GM21825 (cell line): ENCODE data around the gene NUP85.
"Not testable (repeated sequence)": the region's sequence is repeated elsewhere in the genome, so short reads cannot be mapped to it uniquely, and the experiment has no call there.

ENCODE experiments used
- ATAC-seq: cut with Tn5 transposase; IDR thresholded peaks from one replicate; pipeline ENCODE4 v1.9.1; 2021; ENCODE audit warnings: mild to moderate bottlenecking, moderate library complexity; ENCODE audit not compliant: unreplicated experiment

NUP85 gene

DNA sequence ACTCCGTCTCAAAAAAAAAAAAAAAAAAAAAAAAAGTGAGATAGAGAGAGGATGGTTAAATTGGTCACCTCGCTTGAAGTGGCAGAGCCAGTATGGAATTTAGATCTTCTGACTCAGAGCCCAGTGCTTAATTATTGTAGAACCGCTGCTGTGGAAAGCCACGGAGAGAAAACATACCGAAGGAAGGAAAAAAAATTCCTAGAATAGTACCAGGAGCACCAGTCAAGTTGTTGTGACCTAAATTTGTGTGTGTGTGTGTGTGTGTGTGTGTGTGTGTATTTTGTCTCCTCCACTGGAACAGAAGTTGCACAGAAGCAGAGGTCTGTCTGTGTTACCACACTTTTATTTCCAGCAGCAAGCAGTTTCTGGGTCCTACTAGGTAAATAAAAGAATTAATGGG, 10.6 kb upstream of the NUP85 start:
- no peak for ATAC-seq

- ATAC-seq = no peak
These were observed 5.4 kb upstream of the NUP85 start for GRCh38 chr17:75199886-75200618.

DNA sequence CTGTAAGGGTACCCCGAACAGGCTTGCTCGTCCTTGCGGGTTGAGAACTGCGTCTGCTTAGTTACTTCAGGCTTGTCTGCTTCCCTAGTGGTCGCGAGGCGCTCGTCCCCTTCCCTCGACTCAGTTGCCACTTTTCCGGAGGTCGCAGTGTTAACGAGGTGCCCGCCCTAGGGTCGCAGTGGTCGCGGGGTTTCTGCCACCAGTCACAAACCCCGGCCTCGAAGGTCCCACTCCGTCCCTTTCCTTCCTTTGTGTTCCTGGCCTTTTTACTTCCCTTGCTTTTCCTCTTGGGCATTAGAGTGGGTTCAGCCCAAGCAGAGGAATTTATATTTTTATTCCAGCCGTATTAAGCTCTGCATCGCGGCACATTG, 299 bp downstream of the NUP85 start:
- peak; percentile 15 for ATAC-seq

GRCh38 chr17:75207050-75207407, 1.6 kb downstream of the NUP85 start:
- ATAC-seq = not testable (repeated sequence)

DNA sequence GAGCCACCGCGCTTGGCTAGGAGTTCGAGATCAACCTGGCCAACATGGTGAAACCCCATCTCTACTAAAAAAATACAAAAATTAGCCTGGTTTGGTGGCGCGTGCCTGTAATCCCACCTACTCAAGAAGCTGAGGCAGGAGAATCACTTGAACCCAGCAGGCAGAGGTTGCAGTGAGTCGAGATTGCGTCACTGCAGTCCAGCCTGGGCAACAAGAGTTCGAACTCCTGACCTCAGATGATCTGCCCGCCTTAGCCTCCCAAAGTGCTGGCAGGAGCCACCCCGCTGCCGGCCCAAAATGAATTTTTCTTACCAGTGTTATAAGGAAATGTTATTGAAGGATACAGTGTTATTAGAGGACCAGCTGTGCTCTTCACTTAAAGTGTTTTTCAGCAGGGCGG, 2.3 kb downstream of the NUP85 start:
- ATAC-seq = no peak

GRCh38 chr17:75208161-75208560, 2.7 kb downstream of the NUP85 start:
- ATAC-seq = no peak

- ATAC-seq = no peak
These were observed 3.6 kb downstream of the NUP85 start for GRCh38 chr17:75209061-75209460.

- no peak for ATAC-seq
These were observed 12.7 kb downstream of the NUP85 start for GRCh38 chr17:75218131-75218530.

GRCh38 chr17:75219815-75220214, 14.3 kb downstream of the NUP85 start:
- ATAC-seq = no peak

- no peak for ATAC-seq
These were observed 19.5 kb downstream of the NUP85 start for GRCh38 chr17:75225016-75225415.

GRCh38 chr17:75227729-75228128, 22.2 kb downstream of the NUP85 start:
- no peak for ATAC-seq

DNA sequence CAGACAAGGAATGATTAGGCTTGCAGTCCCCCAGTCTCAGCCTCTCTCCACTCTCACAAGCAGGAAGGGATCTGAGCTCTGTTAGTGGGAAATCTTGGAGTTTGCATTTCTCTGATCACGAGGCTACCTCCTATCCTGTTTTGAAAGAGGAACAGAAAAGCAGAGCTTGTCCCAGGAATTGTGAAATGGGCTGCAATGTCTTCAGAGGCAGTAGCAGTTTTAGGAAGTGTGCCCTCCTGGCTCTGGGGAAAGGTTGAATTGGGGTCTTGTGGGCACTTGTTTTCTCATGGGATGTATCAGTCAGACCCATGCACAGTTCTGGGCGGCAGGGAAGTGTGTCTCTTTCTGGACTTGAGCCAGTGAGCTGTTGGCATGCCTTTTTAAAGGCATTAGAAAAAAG, 22.8 kb downstream of the NUP85 start:
- ATAC-seq = no peak

DNA sequence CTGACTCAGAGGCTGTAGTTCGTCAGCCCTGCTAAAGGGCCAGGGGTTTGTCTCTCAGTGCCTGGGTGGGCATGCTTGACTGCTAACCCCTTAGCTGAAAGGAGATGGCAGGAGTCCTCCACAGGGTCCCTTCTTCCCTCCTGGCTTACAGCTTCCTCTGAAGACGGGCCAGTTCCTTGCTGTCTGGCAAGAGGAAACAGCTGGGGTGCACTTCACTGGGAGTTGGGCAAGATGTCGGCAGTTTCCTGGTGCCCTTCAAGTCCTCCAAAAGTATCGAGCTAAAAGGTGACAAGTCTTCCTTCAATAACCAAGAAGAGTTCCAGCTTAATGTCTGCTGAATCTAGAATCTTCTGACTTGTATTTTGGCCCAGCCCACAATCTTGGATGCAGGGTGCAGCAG, 23.4 kb downstream of the NUP85 start:
- no peak for ATAC-seq

DNA sequence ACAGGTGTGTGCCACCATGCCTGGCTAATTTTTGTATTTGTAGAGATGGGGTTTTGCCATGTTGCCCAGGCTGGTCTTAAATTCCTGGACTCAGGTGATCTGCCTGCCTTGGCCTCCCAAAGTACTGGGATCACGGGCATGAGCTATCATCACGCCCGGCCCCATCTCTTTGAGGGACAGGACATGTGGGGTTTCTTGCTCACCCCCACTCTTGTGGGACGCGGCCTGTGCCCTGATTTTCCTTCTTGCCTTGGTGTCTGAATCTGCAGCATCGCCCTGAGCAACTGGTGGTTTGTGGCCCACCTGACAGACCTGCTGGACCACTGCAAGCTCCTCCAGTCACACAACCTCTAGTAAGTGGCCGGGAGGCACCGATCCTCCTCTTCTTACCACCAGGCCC, 25.6 kb downstream of the NUP85 start:
- no peak for ATAC-seq

GRCh38 chr17:75231741-75232464, 26.4 kb downstream of the NUP85 start:
- no peak for ATAC-seq

DNA sequence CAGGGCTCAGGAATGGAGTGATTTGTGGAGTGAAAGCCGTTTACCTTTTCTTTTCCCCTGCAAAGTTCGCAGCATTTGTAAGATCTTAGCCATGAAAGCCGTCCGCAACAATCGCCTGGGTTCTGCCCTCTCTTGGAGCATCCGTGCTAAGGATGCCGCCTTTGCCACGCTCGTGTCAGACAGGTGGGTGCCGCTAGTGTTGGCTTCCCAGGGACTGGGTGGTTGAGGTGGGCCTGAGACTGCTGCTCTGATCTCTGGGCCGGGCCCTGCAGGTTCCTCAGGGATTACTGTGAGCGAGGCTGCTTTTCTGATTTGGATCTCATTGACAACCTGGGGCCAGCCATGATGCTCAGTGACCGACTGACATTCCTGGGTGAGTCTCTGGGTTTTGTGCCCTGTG, 27.3 kb downstream of the NUP85 start:
- no peak for ATAC-seq

DNA sequence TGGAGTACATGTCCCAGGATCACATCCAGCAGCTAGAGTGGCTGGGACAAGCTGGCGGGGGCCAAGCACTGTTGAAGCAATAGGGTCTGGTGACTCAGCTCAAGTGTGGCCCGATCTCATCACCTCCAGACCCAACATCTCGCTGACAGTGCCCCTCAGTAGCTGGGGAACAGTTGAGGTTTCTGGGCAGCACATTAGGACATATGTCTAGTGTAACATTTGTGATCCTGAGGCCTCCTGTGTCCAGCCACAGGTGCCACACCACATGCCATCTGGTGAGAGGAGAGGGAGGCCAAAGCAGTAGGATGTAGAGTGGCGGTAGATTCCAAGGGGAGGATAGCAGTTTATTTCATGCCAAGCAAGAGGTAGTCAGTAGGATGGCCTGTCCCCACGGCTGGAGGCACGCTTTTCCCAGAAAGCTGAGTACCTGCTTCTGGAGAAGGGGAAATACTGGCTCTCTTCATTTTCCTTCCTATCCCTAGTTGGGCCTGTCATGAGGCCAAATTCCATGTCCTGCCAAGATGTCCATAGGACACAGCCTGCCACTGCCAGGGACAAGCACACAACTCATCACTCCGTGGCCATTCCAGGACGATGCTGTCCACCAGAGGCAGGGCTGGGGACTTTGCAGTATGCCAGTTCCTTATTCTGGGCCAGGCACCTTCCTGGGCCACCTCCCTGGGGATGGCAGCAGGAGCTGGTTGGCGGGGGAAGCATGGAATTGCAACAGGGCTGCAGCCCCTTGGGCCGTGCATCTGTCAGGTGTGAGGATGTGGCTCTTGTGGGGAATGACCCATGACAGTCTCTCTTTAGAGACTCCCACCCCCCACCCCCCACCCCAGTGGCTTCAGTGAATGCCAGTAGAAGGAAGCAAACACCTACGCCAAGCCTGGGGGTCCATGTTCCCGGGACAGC, 31.9 kb downstream of the NUP85 start:
- no peak for ATAC-seq

DNA sequence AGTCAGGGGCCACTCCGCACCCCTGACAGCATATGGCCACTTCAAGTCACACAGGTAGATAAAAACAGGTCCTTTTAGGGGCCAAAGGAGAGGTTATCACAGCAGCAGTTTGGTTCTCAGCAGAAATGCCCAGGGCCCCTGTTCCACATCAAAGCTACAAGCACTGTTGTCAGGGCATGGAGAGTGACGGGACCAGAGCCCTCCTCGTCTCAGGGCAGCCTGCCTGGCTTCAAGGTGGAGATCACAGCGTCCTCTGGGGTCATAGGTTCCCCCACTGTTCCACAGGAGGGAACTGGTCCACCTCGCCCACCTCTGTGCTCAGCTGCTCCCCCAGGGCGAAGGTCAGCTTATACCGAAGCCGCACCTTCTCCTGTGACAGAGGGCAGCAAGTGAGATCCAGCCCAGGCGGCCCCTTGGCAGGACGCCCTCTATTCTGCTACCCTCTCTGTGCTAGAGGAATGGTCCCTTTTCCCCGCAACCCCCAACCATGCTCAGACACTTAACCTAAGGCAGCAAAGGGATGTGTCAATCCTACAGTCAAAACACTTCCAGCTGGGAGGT, 32.6 kb downstream of the NUP85 start:
- no peak for ATAC-seq

DNA sequence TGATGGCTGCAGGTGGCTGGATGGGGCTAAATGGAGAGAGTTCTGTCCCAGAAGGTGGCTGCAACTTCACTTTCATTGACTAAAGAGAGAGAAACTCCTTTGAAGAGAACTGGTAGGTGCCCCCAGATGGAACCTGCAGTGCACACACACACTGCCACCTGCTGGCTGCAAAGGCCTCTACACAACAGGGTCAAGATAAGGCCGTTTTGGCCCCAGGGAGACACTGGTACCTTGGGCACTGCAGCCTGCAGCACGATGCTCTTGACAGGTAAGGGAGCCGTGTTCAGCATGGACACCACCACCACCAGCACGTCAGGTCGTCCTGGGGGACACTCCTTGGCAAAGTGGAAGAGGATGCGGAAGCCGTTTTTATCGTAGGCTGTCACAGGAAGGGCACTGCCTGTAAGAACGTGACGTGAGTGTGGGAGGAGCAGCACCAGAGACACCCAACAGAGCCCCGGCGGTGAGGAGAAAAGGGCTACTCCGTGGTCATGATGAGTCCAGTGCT, 33.3 kb downstream of the NUP85 start:
- ATAC-seq = no peak

DNA sequence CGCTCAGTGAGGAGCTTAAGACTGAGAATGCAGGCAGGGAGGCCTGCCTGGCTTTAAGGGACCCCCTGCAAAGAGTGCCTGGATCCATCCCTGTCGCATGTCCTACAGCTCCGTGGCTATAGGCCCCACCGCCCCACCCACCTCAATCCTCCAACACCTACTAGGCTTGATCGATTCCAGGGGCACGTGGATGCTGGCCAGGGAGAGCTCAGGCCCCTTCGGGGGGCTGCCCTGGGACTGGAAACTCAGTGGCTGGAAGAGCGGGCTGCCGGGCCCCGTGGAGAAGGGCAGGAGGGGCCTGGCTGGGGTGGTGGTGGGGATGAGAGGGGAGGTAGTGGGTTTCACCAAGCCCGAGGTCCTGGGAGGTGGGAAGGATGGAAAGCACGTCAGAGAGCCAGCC, 33.7 kb downstream of the NUP85 start:
- ATAC-seq = no peak

GRCh38 chr17:75239778-75240393, 34.4 kb downstream of the NUP85 start:
- ATAC-seq = no peak
